ENCODE results near the gene TMEM181.

DNA sequence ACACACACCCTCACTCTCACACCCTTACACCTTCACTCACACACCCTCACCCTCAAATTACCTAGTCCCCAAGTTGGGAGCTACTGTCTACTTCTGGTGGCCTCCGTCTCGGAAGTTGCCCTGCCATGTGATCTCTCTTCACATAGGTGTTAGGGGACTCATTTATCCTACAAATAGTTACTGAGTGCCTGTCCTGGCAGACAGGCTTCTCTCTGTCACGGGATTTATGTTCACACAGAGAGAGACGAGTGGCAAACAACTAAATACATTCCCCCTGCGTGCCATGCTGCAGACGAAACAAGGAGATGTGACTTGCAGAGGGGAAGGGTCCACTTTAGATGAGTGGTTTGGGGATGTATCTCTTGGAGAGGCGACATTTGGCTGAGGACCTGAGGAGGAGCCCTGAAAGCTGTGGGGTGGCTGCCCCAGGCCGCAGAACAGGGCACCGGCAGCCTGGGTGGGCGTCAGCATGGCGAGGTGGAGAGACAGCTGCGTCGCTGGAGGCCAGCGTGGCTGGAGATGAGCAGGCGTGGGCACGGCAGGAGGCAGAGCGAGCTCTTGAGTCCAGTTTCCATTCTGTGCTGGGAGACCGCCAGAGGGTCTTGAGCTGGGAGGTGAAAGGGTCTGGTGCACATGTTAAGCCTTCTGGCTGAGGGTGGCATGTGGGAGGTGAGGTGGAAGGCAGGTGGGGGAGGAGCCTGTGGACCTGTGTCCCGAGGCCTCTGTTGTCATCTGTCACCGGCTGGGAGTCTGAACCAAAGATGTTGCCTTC lies 67.5 kb downstream of the TMEM181 start:
- TF ChIP-seq, protein P1, sequence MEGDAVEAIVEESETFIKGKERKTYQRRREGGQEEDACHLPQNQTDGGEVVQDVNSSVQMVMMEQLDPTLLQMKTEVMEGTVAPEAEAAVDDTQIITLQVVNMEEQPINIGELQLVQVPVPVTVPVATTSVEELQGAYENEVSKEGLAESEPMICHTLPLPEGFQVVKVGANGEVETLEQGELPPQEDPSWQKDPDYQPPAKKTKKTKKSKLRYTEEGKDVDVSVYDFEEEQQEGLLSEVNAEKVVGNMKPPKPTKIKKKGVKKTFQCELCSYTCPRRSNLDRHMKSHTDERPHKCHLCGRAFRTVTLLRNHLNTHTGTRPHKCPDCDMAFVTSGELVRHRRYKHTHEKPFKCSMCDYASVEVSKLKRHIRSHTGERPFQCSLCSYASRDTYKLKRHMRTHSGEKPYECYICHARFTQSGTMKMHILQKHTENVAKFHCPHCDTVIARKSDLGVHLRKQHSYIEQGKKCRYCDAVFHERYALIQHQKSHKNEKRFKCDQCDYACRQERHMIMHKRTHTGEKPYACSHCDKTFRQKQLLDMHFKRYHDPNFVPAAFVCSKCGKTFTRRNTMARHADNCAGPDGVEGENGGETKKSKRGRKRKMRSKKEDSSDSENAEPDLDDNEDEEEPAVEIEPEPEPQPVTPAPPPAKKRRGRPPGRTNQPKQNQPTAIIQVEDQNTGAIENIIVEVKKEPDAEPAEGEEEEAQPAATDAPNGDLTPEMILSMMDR (IDR thresholded peaks at IDR 0.05), result no peak
- TF ChIP-seq EZH2 (IDR thresholded peaks at IDR 0.05; ENCODE audit: borderline replicate concordance, insufficient read depth, low read depth, low read length, poor library complexity, severe bottlenecking), result no peak
